Ovary (tissue), 3 donors: ENCODE measurements around the gene PCGF1.

Experiments
- CTCF ChIP-seq, 3 donors: fragments of 450-650 bp in 2 of 3; fragments of 200-600 bp in 1 of 3; IDR thresholded peaks; one replicate each; pipeline versions ENCODE4 v1.5.1 to v1.8.0; 2016 to 2022; ENCODE audit warnings: antibody characterized with exemption in 3 of 3, mild to moderate bottlenecking in 1 of 3
- EP300 ChIP-seq: sonication (generic); formaldehyde crosslinking; IDR thresholded peaks from one replicate; pipeline ENCODE4 v1.6.1; 2017; ENCODE audit warnings: antibody characterized with exemption
- POLR2A ChIP-seq: fragments of 450-650 bp; IDR thresholded peaks from one replicate; pipeline ENCODE4 v1.6.1; 2017; ENCODE audit warnings: antibody characterized with exemption, mild to moderate bottlenecking, moderate library complexity
- donor health status: DM: no; HTN: no; CAD: no.

GRCh38 chr2:74552914-74553811, 45.7 kb upstream of the PCGF1 start:
- no peak for TF ChIP-seq POLR2A
- no peak for TF ChIP-seq CTCF (IDR thresholded peaks at IDR 0.05)
- no peak for TF ChIP-seq EP300
